Mesendoderm (in vitro differentiated cells): ENCODE data around the gene GALNT12.

Source experiments
- DNase-seq: peaks from one replicate; pipeline ENCODE4 v3.0.0; 2013
- H2AK5ac ChIP-seq: 2 replicates; pipeline ENCODE4 v1.6.1; 2013; ENCODE audit warnings: low read length, inconsistent platforms
- H2BK120ac ChIP-seq: 2 replicates; pipeline ENCODE4 v1.6.1; 2013; ENCODE audit warnings: low read depth, mild to moderate bottlenecking, low read length, moderate library complexity, mixed read lengths
- H2BK15ac ChIP-seq: replicated peaks from 2 replicates; pipeline ENCODE4 v1.6.1; 2013; ENCODE audit warnings: low read depth, mild to moderate bottlenecking, moderate library complexity
- H2BK5ac ChIP-seq: 2 replicates; pipeline ENCODE4 v1.6.1; 2013; ENCODE audit warnings: low read length, inconsistent platforms
- H3K18ac ChIP-seq: 2 replicates; pipeline ENCODE4 v1.6.1; 2013; ENCODE audit warnings: mild to moderate bottlenecking, low read length, mixed read lengths
- H3K23ac ChIP-seq: one replicate; pipeline ENCODE4 v1.6.1; 2013; ENCODE audit warnings: low read length
- H3K27ac ChIP-seq: 2 replicates; pipeline ENCODE4 v1.5.1; 2013; ENCODE audit warnings: low read depth, mild to moderate bottlenecking, inconsistent platforms, low read length, moderate library complexity
- H3K27me3 ChIP-seq: 2 replicates; pipeline ENCODE4 v1.6.1; 2013; ENCODE audit warnings: low read length, control low read depth, mild to moderate bottlenecking, inconsistent platforms; ENCODE audit not compliant: insufficient read depth, poor library complexity
- H3K36me3 ChIP-seq: 2 replicates; pipeline ENCODE4 v1.6.1; 2013; ENCODE audit warnings: low read length, inconsistent platforms; ENCODE audit not compliant: control insufficient read depth, insufficient read depth
- H3K4ac ChIP-seq: one replicate; pipeline ENCODE4 v1.6.1; 2013; ENCODE audit warnings: low read depth, mild to moderate bottlenecking, low read length, moderate library complexity
- H3K4me1 ChIP-seq: 2 replicates; pipeline ENCODE4 v1.6.1; 2013; ENCODE audit warnings: low read depth, low read length, inconsistent platforms; ENCODE audit not compliant: control insufficient read depth
- H3K4me2 ChIP-seq: 2 replicates; pipeline ENCODE4 v1.6.1; 2013; ENCODE audit warnings: low read length
- H3K4me3 ChIP-seq: 2 replicates; pipeline ENCODE4 v1.5.1; 2013; ENCODE audit warnings: mild to moderate bottlenecking, low read length
- H3K56ac ChIP-seq: one replicate; pipeline ENCODE4 v1.6.1; 2013; ENCODE audit warnings: low read length
- H3K79me1 ChIP-seq: 2 replicates; pipeline ENCODE4 v1.6.1; 2013; ENCODE audit warnings: low read length, inconsistent platforms
- H3K79me2 ChIP-seq: 2 replicates; pipeline ENCODE4 v1.6.1; 2013; ENCODE audit warnings: mild to moderate bottlenecking, low read length; ENCODE audit not compliant: control insufficient read depth, insufficient read depth
- H3K9ac ChIP-seq: 2 replicates; pipeline ENCODE4 v1.6.1; 2013; ENCODE audit warnings: low read length, inconsistent platforms
- H4K5ac ChIP-seq: one replicate; pipeline ENCODE4 v1.6.1; 2013; ENCODE audit warnings: low read length
- H4K8ac ChIP-seq: one replicate; pipeline ENCODE4 v1.6.1; 2013; ENCODE audit warnings: low read depth, mild to moderate bottlenecking, control low read depth, low read length, moderate library complexity
- WGBS: extraction: QIAGEN DNeasy Blood & Tissue Kit; methylation state at CpG from one replicate; pipeline ENCODE4 v1.1.7; 2013; ENCODE audit warnings: low lambda C conversion rate, missing lambda C conversion rate; ENCODE audit not compliant: insufficient coverage; ENCODE audit errors: extremely low coverage; 5-methylcytosine and 5-hydroxymethylcytosine counted together

The GALNT12 gene

GRCh38 chr9:98767196-98767595, 40.3 kb upstream of the GALNT12 start:
- Histone ChIP-seq H3K27ac (no peak overlapping the region), H3K4me2 (no peak overlapping the region), H3K4ac (no peak overlapping the region), H2BK120ac (no peak overlapping the region), H4K5ac (no peak overlapping the region), H3K18ac (no peak overlapping the region), H2BK5ac (no peak overlapping the region), H3K9ac (no peak overlapping the region), H3K56ac (no peak overlapping the region), H4K8ac (no peak overlapping the region), H3K36me3 (no peaks in the 10 kb centered on the region), H3K79me1 (no peaks in the 10 kb centered on the region), H3K79me2 (no peaks in the 10 kb centered on the region), H3K23ac (no peak overlapping the region), H2BK15ac (no peak overlapping the region), H3K27me3 (no peaks in the 10 kb centered on the region), H2AK5ac (no peak overlapping the region), H3K4me1 (no peaks in the 10 kb centered on the region), H3K4me3 (no peak overlapping the region)
- no CpG with 5 or more reads among the region's 3 CpGs for WGBS
- no peak for DNase-seq

- Histone ChIP-seq H4K8ac (no peak overlapping the region), H2BK5ac (no peak overlapping the region), H3K79me2 (no peaks in the 10 kb centered on the region), H3K27ac (no peak overlapping the region), H3K4me1 (no peaks in the 10 kb centered on the region), H3K23ac (no peak overlapping the region), H3K79me1 (no peaks in the 10 kb centered on the region), H2AK5ac (no peak overlapping the region), H3K4ac (no peak overlapping the region), H3K9ac (no peak overlapping the region), H3K36me3 (peaks cover 1% of the 10 kb centered on the region), H3K4me3 (no peak overlapping the region), H2BK15ac (no peak overlapping the region), H3K4me2 (no peak overlapping the region), H3K27me3 (no peaks in the 10 kb centered on the region), H2BK120ac (no peak overlapping the region), H3K56ac (no peak overlapping the region), H4K5ac (no peak overlapping the region), H3K18ac (no peak overlapping the region)
- WGBS: no CpG with 5 or more reads among the region's 7 CpGs
- DNase-seq: no peak
Observed at GRCh38 chr9:98767915-98768314, 39.6 kb upstream of the GALNT12 start.

GRCh38 chr9:98768344-98768743, 39.1 kb upstream of the GALNT12 start:
- no peaks in the 10 kb centered on the region for H3K27me3 ChIP-seq
- H3K79me2 ChIP-seq: no peaks in the 10 kb centered on the region
- H3K36me3 ChIP-seq: peaks cover 2% of the 10 kb centered on the region
- no peak overlapping the region for H3K4me3 ChIP-seq
- no peaks in the 10 kb centered on the region for H3K4me1 ChIP-seq
- no peak overlapping the region for H3K4ac ChIP-seq
- no peaks in the 10 kb centered on the region for H3K79me1 ChIP-seq
- H3K18ac ChIP-seq: no peak overlapping the region
- no peak overlapping the region for H2BK5ac ChIP-seq
- H2BK120ac ChIP-seq: no peak overlapping the region
- WGBS: no CpG with 5 or more reads among the region's 9 CpGs
- no peak for DNase-seq
- H4K8ac ChIP-seq: no peak overlapping the region
- H3K23ac ChIP-seq: no peak overlapping the region
- no peak overlapping the region for H2BK15ac ChIP-seq
- H2AK5ac ChIP-seq: no peak overlapping the region
- H3K56ac ChIP-seq: no peak overlapping the region
- no peak overlapping the region for H4K5ac ChIP-seq
- H3K9ac ChIP-seq: no peak overlapping the region
- no peak overlapping the region for H3K27ac ChIP-seq
- no peak overlapping the region for H3K4me2 ChIP-seq

GRCh38 chr9:98770717-98771116, 36.8 kb upstream of the GALNT12 start:
- Histone ChIP-seq H3K4me1 (no peaks in the 10 kb centered on the region), H2BK5ac (no peak overlapping the region), H3K4me3 (no peak overlapping the region), H3K79me1 (no peaks in the 10 kb centered on the region), H2BK15ac (no peak overlapping the region), H3K79me2 (no peaks in the 10 kb centered on the region), H2BK120ac (no peak overlapping the region), H3K23ac (no peak overlapping the region), H4K8ac (no peak overlapping the region), H3K27ac (no peak overlapping the region), H2AK5ac (no peak overlapping the region), H3K18ac (no peak overlapping the region), H3K4ac (no peak overlapping the region), H3K56ac (no peak overlapping the region), H3K9ac (no peak overlapping the region), H3K36me3 (peaks cover 4% of the 10 kb centered on the region), H4K5ac (no peak overlapping the region), H3K4me2 (no peak overlapping the region), H3K27me3 (no peaks in the 10 kb centered on the region)
- WGBS: no CpG with 5 or more reads among the region's 10 CpGs
- DNase-seq: no peak

- no peaks in the 10 kb centered on the region for H3K79me1 ChIP-seq
- H2BK5ac ChIP-seq: no peak overlapping the region
- H3K79me2 ChIP-seq: no peaks in the 10 kb centered on the region
- H3K9ac ChIP-seq: no peak overlapping the region
- H4K8ac ChIP-seq: no peak overlapping the region
- no peak overlapping the region for H2BK15ac ChIP-seq
- H3K4me2 ChIP-seq: no peak overlapping the region
- WGBS: no CpG with 5 or more reads among the region's 15 CpGs
- peaks cover 4% of the 10 kb centered on the region for H3K36me3 ChIP-seq
- no peak overlapping the region for H4K5ac ChIP-seq
- H3K56ac ChIP-seq: no peak overlapping the region
- no peaks in the 10 kb centered on the region for H3K27me3 ChIP-seq
- H3K27ac ChIP-seq: no peak overlapping the region
- no peak for DNase-seq
- H3K23ac ChIP-seq: no peak overlapping the region
- no peak overlapping the region for H2BK120ac ChIP-seq
- H3K4me1 ChIP-seq: no peaks in the 10 kb centered on the region
- H3K4ac ChIP-seq: no peak overlapping the region
- no peak overlapping the region for H3K18ac ChIP-seq
- H3K4me3 ChIP-seq: no peak overlapping the region
- no peak overlapping the region for H2AK5ac ChIP-seq
Observed at GRCh38 chr9:98771209-98771874, 36.1 kb upstream of the GALNT12 start.
